ENCODE results near the gene NEDD8.

NEDD8 gene

GRCh38 chr14:24277606-24278321, 45.6 kb upstream of the NEDD8 start:
- TF ChIP-seq CTCF (IDR thresholded peaks at IDR 0.05; ENCODE audit: control extremely low read depth, extremely low read depth, low read depth, missing control alignments) = no peak

GRCh38 chr14:24277071-24277470, 44.9 kb upstream of the NEDD8 start:
- no peak for DNase-seq (ENCODE audit: extremely low spot score)
- CTCF ChIA-PET = interaction anchor here (1.4 to 5.7 kb wide), 4 partner anchors 20 to 61 kb away, joined by 3 to 26 read pairs (median 10); partner anchors contain the start of genes CIDEB, MDP1 and TINF2
- POLR2A ChIA-PET = interaction anchor here (0.6 to 0.8 kb wide), 2 partner anchors 17 to 25 kb away, joined by 3 read pairs; no protein-coding TSS in a partner anchor
- no peak for TF ChIP-seq CTCF (IDR thresholded peaks at IDR 0.05; ENCODE audit: control extremely low read depth, extremely low read depth, low read depth, missing control alignments)

More at GRCh38 chr14:24277606-24278321, 45.6 kb upstream of the NEDD8 start:
- DNase-seq (ENCODE audit: extremely low spot score) = no peak
- ChIA-PET CTCF (interaction anchor here (1.2 to 6.1 kb wide), 5 partner anchors 13 to 154 kb away, joined by 3 to 42 read pairs (median 15); partner anchors contain the start of genes CIDEB and TINF2), POLR2A (interaction anchor here (0.8 kb wide), 1 partner anchor 17 kb away, joined by 3 read pairs; no protein-coding TSS in a partner anchor)

GRCh38 chr14:24274101-24274543, 42.0 kb upstream of the NEDD8 start:
- peak; percentile 73 for DNase-seq (ENCODE audit: extremely low spot score)
- TF ChIP-seq CTCF (IDR thresholded peaks at IDR 0.05; ENCODE audit: control extremely low read depth, extremely low read depth, low read depth, missing control alignments) = no peak
- POLR2A ChIA-PET = interaction anchor here (0.7 to 1.5 kb wide), 2 partner anchors 23 to 32 kb away, joined by 9 to 12 read pairs; partner anchors contain the start of gene TINF2
- CTCF ChIA-PET = interaction anchor here (0.7 to 8.0 kb wide), 12 partner anchors 16 to 113 kb away, joined by 3 to 68 read pairs (median 5); partner anchors contain the start of genes CIDEB, IRF9, LTB4R and LTB4R2

GRCh38 chr14:24273422-24273998, 41.3 kb upstream of the NEDD8 start:
- ChIA-PET CTCF (interaction anchor here (0.7 to 8.0 kb wide), 12 partner anchors 17 to 112 kb away, joined by 3 to 68 read pairs (median 5); partner anchors contain the start of genes CIDEB, IRF9, LTB4R and LTB4R2), POLR2A (interaction anchor here (1.5 kb wide), 1 partner anchor 31 kb away, joined by 12 read pairs; the partner anchor contains the start of gene TINF2)
- TF ChIP-seq CTCF (IDR thresholded peaks at IDR 0.05; ENCODE audit: control extremely low read depth, extremely low read depth, low read depth, missing control alignments) = no peak
- DNase-seq (ENCODE audit: extremely low spot score) = no peak

- CTCF ChIA-PET = interaction anchor here (0.7 to 9.2 kb wide), 8 partner anchors 9 to 61 kb away, joined by 3 to 68 read pairs (median 35); partner anchors contain the start of genes CIDEB, LTB4R2 and TINF2
- POLR2A ChIA-PET = no interaction called here
- DNase-seq (ENCODE audit: extremely low spot score) = no peak
- no peak for TF ChIP-seq CTCF (IDR thresholded peaks at IDR 0.05; ENCODE audit: control extremely low read depth, extremely low read depth, low read depth, missing control alignments)
Measured at GRCh38 chr14:24272467-24272866, 40.3 kb upstream of the NEDD8 start.

GRCh38 chr14:24271834-24272263, 39.7 kb upstream of the NEDD8 start:
- DNase-seq (ENCODE audit: extremely low spot score) = no peak
- no peak for TF ChIP-seq CTCF (IDR thresholded peaks at IDR 0.05; ENCODE audit: control extremely low read depth, extremely low read depth, low read depth, missing control alignments)
- POLR2A ChIA-PET = interaction anchor here (1.2 to 2.0 kb wide), 4 partner anchors 10 to 29 kb away, joined by 6 to 13 read pairs (median 8); partner anchors contain the start of gene TINF2
- CTCF ChIA-PET = interaction anchor here (0.7 to 9.2 kb wide), 15 partner anchors 9 to 159 kb away, joined by 3 to 68 read pairs (median 6); partner anchors contain the start of genes CHMP4A, CIDEB, IRF9 and KHNYN
